ENCODE measurements around the gene LSM12. TPM values are rescaled to one million over a fixed set of nuclear protein-coding genes. Genes with fewer than 3 reads are reported as not detected.

LSM12 gene
- total RNA-seq, 4 donors from 2014 or later: 41.3 to 47.2 (median 43.8) TPM

GRCh38 chr17:43987131-43988021, 79.1 kb downstream of the LSM12 start:
- 65 to 70% methylated on average over 12 of the region's 12 CpGs for WGBS, 2 donors
- Histone ChIP-seq H3K36me3 (no peaks in the 10 kb centered on the region), H3K27ac (peak overlapping the region; percentile 95 to 99 (median 97)), H3K9me3 (no peaks in the 10 kb centered on the region), H3K27me3 (no peaks in the 10 kb centered on the region), H3K4me1 (peaks cover 22 to 33% of the 10 kb centered on the region in 2 donors), H3K4me3 (replicated peaks in 1 of 3) (no peak overlapping the region)
- TF ChIP-seq POLR2A (IDR thresholded peaks at IDR 0.05) (no peak), CTCF (IDR thresholded peaks at IDR 0.05) (no peak)
- peak in 1 of 2 donors; percentile 23 for DNase-seq
- intact Hi-C loops (cut with DNase I): no loop called here

- TF ChIP-seq POLR2A (IDR thresholded peaks at IDR 0.05) (no peak), CTCF (IDR thresholded peaks at IDR 0.05) (no peak)
- no peak for DNase-seq
- no peaks in the 10 kb centered on the region for H3K27me3 ChIP-seq
- H3K27ac ChIP-seq: peak overlapping the region; percentile 95 to 99 (median 97)
- intact Hi-C loops (cut with DNase I): no loop called here
- no peaks in the 10 kb centered on the region for H3K36me3 ChIP-seq
- no peak overlapping the region for H3K4me3 ChIP-seq (replicated peaks in 1 of 3)
- 90 to 93% methylated on average over 7 of the region's 7 CpGs for WGBS, 2 donors
- peaks cover 22 to 36% of the 10 kb centered on the region in 2 donors for H3K4me1 ChIP-seq
- no peaks in the 10 kb centered on the region for H3K9me3 ChIP-seq
Measured at GRCh38 chr17:43986225-43986981, 80.1 kb downstream of the LSM12 start.

GRCh38 chr17:43984521-43984920, 82.0 kb downstream of the LSM12 start:
- Histone ChIP-seq H3K36me3 (no peaks in the 10 kb centered on the region), H3K4me1 (peaks cover 22 to 36% of the 10 kb centered on the region in 2 donors), H3K27ac (peak overlapping the region; percentile 7 to 91 (median 80)), H3K9me3 (no peaks in the 10 kb centered on the region), H3K27me3 (no peaks in the 10 kb centered on the region), H3K4me3 (replicated peaks in 1 of 3) (no peak overlapping the region)
- intact Hi-C loops (cut with DNase I): no loop called here
- TF ChIP-seq CTCF (IDR thresholded peaks at IDR 0.05): no peak
- TF ChIP-seq POLR2A (IDR thresholded peaks at IDR 0.05): no peak
- DNase-seq: no peak
- 87 to 96% methylated on average over 8 of the region's 8 CpGs for WGBS, 2 donors

Small RNA genes within 50 kb of the gene (small RNA-seq; reads per million reads assigned to genes)
- not detected for gene RF00012

Other genes starting within 250 kb of the LSM12 start
- 10 to 100 TPM in 3 of 4 donors, 1 to 10 TPM in 1; 7.1 to 20.5 (median 15.4) TPM for gene MPP3, start 233.5 kb downstream of the LSM12 start, total RNA-seq
- 10 to 100 TPM in 1 of 4 donors, 1 to 10 TPM in 3; 1.5 to 22.5 (median 2.2) TPM for gene CD300LG, start 219.5 kb downstream of the LSM12 start, total RNA-seq
- 10 to 100 TPM in 1 of 4 donors, 1 to 10 TPM in 3; 6.5 to 30.8 (median 9.0) TPM for gene MPP2, start 159.1 kb downstream of the LSM12 start, total RNA-seq
- gene PPY, start 124.2 kb downstream of the LSM12 start, total RNA-seq: not detected
- 1 to 10 TPM in 1 of 4 donors, not detected in 3; 2.2 TPM for gene PYY, start 112.7 kb downstream of the LSM12 start, total RNA-seq
- 10 to 100 TPM; 11.9 to 19.2 (median 14.5) TPM for gene NAGS, start 62.0 kb downstream of the LSM12 start, total RNA-seq
- 10 to 100 TPM; 33.6 to 56.9 (median 45.0) TPM for gene TMEM101, start 51.7 kb downstream of the LSM12 start, total RNA-seq
- gene G6PC3, start 4.1 kb upstream of the LSM12 start, total RNA-seq: 100 to 1,000 TPM in 2 of 4 donors, 10 to 100 TPM in 2; 41.4 to 104 (median 80.8) TPM
- gene HDAC5, start 57.0 kb upstream of the LSM12 start, total RNA-seq: 100 to 1,000 TPM in 2 of 4 donors, 10 to 100 TPM in 2; 69.5 to 142 (median 107) TPM
- 1 to 10 TPM in 1 of 4 donors, under 1 TPM in 3; 0.20 to 1.1 (median 0.30) TPM for gene HROB, start 75.3 kb upstream of the LSM12 start, total RNA-seq
- gene ASB16, start 104.0 kb upstream of the LSM12 start, total RNA-seq: 1 to 10 TPM; 1.4 to 2.4 (median 1.7) TPM
- 10 to 100 TPM; 30.6 to 50.5 (median 44.6) TPM for gene TMUB2, start 120.3 kb upstream of the LSM12 start, total RNA-seq
- 10 to 100 TPM; 52.4 to 64.5 (median 58.0) TPM for gene ATXN7L3, start 133.2 kb upstream of the LSM12 start, total RNA-seq
- 10 to 100 TPM; 63.6 to 97.4 (median 89.5) TPM for gene UBTF, start 153.0 kb upstream of the LSM12 start, total RNA-seq
- gene SLC4A1, start 201.5 kb upstream of the LSM12 start, total RNA-seq: under 1 TPM in 2 of 4 donors, not detected in 2; 0.15 to 0.78 TPM
- 1 to 10 TPM in 3 of 4 donors, under 1 TPM in 1; 0.89 to 4.1 (median 2.1) TPM for gene RUNDC3A, start 241.9 kb upstream of the LSM12 start, total RNA-seq

Measured in thyroid gland (tissue), 4 donors.